IMR-90 (cell line): ENCODE measurements around the gene LBP.

Experiments
- CTCF ChIP-seq: conservative IDR thresholded peaks from 2 replicates; pipeline ENCODE4 v1.5.1; 2012; ENCODE audit warnings: mild to moderate bottlenecking, low read depth, low read length, improper control_type of control experiment
- MXI1 ChIP-seq: IDR thresholded peaks from 2 replicates; pipeline ENCODE4 v1.6.1; 2012; ENCODE audit warnings: low read depth, mild to moderate bottlenecking, low read length, moderate library complexity, borderline replicate concordance
- POLR2A ChIP-seq: IDR thresholded peaks from 2 replicates; pipeline ENCODE4 v1.6.1; 2012; ENCODE audit warnings: mild to moderate bottlenecking, low read depth, low read length
- RAD21 ChIP-seq: IDR thresholded peaks from 2 replicates; pipeline ENCODE4 v1.6.1; 2012; ENCODE audit warnings: low read length, improper control_type of control experiment
- RCOR1 ChIP-seq: IDR thresholded peaks from 2 replicates; pipeline ENCODE4 v1.6.1; 2012; ENCODE audit warnings: mild to moderate bottlenecking, low read length, improper control_type of control experiment; ENCODE audit not compliant: insufficient replicate concordance
- RFX5 ChIP-seq: IDR thresholded peaks from 2 replicates; pipeline ENCODE4 v1.8.0; 2012; ENCODE audit warnings: low read depth, mild to moderate bottlenecking, low read length, moderate library complexity
- SMC3 ChIP-seq: fragments of 150-350 bp; IDR thresholded peaks from 2 replicates; pipeline ENCODE4 v1.6.1; 2016; ENCODE audit warnings: low read depth, mild to moderate bottlenecking, antibody characterized with exemption, low read length, moderate library complexity

GRCh38 chr20:38301309-38301708 lies 45.0 kb upstream of the LBP start:
- no peak for TF ChIP-seq POLR2A
- TF ChIP-seq CTCF = no peak
- no peak for TF ChIP-seq RCOR1
- TF ChIP-seq RFX5 = no peak
- TF ChIP-seq RAD21 = no peak
- no peak for TF ChIP-seq SMC3
- TF ChIP-seq MXI1 = no peak
